Thoracic aorta (tissue), 2 donors: Measurements from ENCODE around the gene BCL6. TPM values are rescaled to one million over a fixed set of nuclear protein-coding genes. Genes with fewer than 3 reads are reported as not detected.

Experiments used
- ATAC-seq: fragments of 150-250 bp; one replicate; pipeline ENCODE4 v1.8.0; 2017; ENCODE audit warnings: low read depth; ENCODE audit not compliant: insufficient number of reproducible peaks, low FRiP score
- DNase-seq: peaks from one replicate; pipeline ENCODE4 v3.0.0-alpha.2; 2020; ENCODE audit warnings: low spot score
- H3K27ac ChIP-seq, 2 donors: fragments of 200-600 bp; sonication (generic); 1 replicate in 1 of 2; 2 replicates in 1 of 2; pipeline ENCODE4 v1.5.1; 2016; ENCODE audit warnings: mild to moderate bottlenecking in 2 of 2, moderate library complexity in 2 of 2
- H3K27me3 ChIP-seq: fragments of 200-600 bp; sonication (generic); replicated peaks from 2 replicates; pipeline ENCODE4 v1.6.0; 2016; ENCODE audit warnings: mild to moderate bottlenecking; ENCODE audit not compliant: insufficient read depth
- H3K36me3 ChIP-seq: fragments of 200-600 bp; sonication (generic); one replicate; pipeline ENCODE4 v1.5.1; 2016
- H3K4me1 ChIP-seq, 2 donors: fragments of 200-600 bp; sonication (generic); 1 replicate in 1 of 2; 2 replicates in 1 of 2; pipeline versions ENCODE4 v1.5.1 to v1.6.0; 2016; ENCODE audit warnings: low read depth in 2 of 2, mild to moderate bottlenecking in 1 of 2; ENCODE audit not compliant: control insufficient read depth in 1 of 2
- H3K4me3 ChIP-seq: fragments of 200-600 bp; sonication (generic); 2 replicates; pipeline ENCODE4 v1.5.1; 2016; ENCODE audit warnings: mild to moderate bottlenecking
- H3K9me3 ChIP-seq: fragments of 200-600 bp; sonication (generic); 2 replicates; pipeline ENCODE4 v1.5.1; 2016
- CTCF ChIP-seq: fragments of 200-600 bp; sonication (generic); IDR thresholded peaks from one replicate; pipeline ENCODE4 v1.5.1; 2019; ENCODE audit warnings: antibody characterized with exemption
- total RNA-seq, 2 donors: library from RNA; depleted of rRNA; stranded (reverse); fragments of >200 nt; gene quantifications; one replicate each; pipeline versions ENCODE4 v1.1.0 to v1.2.3, GENCODE V29; 2016

BCL6 gene
- total RNA-seq, 2 donors from 2014 or later, result 148 to 169 TPM

GRCh38 chr3:187735383-187735782 is 9.9 kb downstream of the BCL6 start:
- Histone ChIP-seq H3K36me3 (peaks cover 38% of the 10 kb centered on the region), H3K27ac (no peak overlapping the region), H3K4me1 (peaks cover 16 to 28% of the 10 kb centered on the region in 2 donors), H3K9me3 (no peaks in the 10 kb centered on the region), H3K4me3 (no peak overlapping the region), H3K27me3 (no peaks in the 10 kb centered on the region)
- no peak for ATAC-seq
- DNase-seq, result no peak
- no peak for TF ChIP-seq CTCF

DNA sequence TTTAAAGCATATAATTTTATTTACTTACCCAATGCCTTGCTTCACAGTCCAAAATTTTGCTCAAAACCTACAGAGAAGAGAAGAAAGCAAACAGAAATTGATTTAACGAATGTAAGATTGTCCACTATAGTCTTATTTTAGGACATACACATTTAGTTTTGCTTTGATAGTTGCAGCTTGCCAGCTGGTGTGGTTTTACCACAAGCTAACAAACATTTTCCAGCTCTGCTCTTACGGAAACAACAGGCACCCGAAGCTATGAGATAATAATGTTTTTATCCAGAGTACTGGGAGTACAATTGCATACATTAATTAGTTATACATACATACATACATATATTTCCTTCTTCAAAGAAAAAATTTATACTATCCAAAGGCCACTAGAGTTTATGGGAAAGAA is 10.4 kb downstream of the BCL6 start:
- Histone ChIP-seq H3K9me3 (no peaks in the 10 kb centered on the region), H3K4me1 (peaks cover 15 to 24% of the 10 kb centered on the region in 2 donors), H3K4me3 (no peak overlapping the region), H3K27ac (no peak overlapping the region), H3K36me3 (peaks cover 43% of the 10 kb centered on the region), H3K27me3 (no peaks in the 10 kb centered on the region)
- no peak for DNase-seq
- no peak for TF ChIP-seq CTCF
- no peak for ATAC-seq

GRCh38 chr3:187733371-187733770 is 11.9 kb downstream of the BCL6 start:
- Histone ChIP-seq H3K36me3 (peaks cover 58% of the 10 kb centered on the region), H3K27ac (no peak overlapping the region), H3K4me1 (peaks cover 15 to 24% of the 10 kb centered on the region in 2 donors), H3K4me3 (no peak overlapping the region), H3K9me3 (no peaks in the 10 kb centered on the region), H3K27me3 (no peaks in the 10 kb centered on the region)
- TF ChIP-seq CTCF, result no peak
- no peak for DNase-seq
- ATAC-seq, result no peak

DNA sequence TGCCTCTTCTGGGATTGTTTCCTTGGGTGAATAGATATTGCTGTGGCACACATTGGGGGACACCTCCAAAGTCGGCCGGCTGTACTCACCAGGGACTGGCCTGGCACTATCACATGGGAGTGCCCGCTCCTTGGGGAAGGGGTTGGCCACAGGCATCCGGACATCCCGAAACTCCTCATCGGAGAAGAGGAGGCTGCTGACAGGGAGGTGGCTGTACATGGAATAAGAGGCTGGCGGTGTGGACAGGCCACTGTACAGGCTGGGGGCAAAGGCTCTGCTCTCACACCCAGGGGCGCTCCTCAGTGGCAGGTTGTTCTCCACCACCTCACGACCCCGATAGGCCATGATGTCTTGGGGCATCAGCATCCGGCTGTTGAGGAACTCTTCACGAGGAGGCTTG is 15.7 kb downstream of the BCL6 start:
- no peak for ATAC-seq
- Histone ChIP-seq H3K4me3 (no peak overlapping the region), H3K4me1 (no peaks in the 10 kb centered on the region), H3K9me3 (no peaks in the 10 kb centered on the region), H3K36me3 (peaks cover 96% of the 10 kb centered on the region), H3K27me3 (no peaks in the 10 kb centered on the region), H3K27ac (no peak overlapping the region)
- no peak for DNase-seq
- no peak for TF ChIP-seq CTCF

DNA sequence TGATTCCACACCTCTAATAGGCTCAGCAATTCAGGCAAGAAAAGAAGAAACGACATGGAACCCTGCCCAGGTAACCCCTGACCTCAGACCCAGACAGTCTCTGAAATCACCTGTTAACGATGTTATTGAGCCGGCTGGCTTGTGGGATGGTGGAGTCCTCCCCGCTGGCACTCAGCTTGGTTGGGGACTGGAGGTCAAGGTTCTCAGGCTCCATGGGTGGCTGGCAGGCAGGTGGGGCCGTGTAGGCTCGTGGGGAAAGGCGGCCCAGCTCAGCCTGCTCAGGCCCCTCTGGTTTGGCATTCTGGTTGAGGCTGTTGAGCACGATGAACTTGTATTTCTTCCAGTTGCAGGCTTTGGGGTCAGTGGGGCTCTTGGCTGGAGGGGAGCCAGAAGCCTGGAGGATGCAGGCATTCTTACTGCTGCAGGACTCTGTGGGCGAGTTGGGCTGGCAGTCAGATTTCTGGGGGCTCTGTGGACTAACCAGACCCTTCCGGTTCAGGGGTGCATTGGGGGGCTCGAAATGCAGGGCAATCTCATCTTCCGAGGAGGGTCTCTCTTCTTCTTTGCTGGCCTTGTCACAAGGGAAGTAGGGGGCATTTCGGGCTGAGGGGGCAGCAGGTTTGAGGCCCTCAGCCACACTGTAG is 16.2 kb downstream of the BCL6 start:
- no peak for ATAC-seq
- peaks cover 97% of the 10 kb centered on the region for H3K36me3 ChIP-seq
- no peaks in the 10 kb centered on the region for H3K4me1 ChIP-seq
- no peak for DNase-seq
- TF ChIP-seq CTCF, result no peak
- H3K27me3 ChIP-seq, result no peaks in the 10 kb centered on the region
- no peaks in the 10 kb centered on the region for H3K9me3 ChIP-seq
- H3K4me3 ChIP-seq, result no peak overlapping the region
- no peak overlapping the region for H3K27ac ChIP-seq
